HepG2 (cell line): Measurements from ENCODE around the gene THSD1. TPM values are rescaled to one million over a fixed set of nuclear protein-coding genes. Genes with fewer than 3 reads are reported as not detected.

Source experiments
- ASH2L ChIP-seq: fragments of 300-600, 200-600 bp; sonication (generic); IDR thresholded peaks from 2 replicates; pipeline ENCODE4 v1.7.0; 2017; ENCODE audit warnings: low read depth, mild to moderate bottlenecking, moderate library complexity, mixed read lengths, low read length; ENCODE audit not compliant: insufficient read length
- ATM ChIP-seq: fragments of 450-650 bp; IDR thresholded peaks from 2 replicates; pipeline ENCODE4 v1.7.1; 2017; ENCODE audit warnings: mild to moderate bottlenecking, borderline replicate concordance
- GFI1 ChIP-seq: sonication (generic); formaldehyde crosslinking; IDR thresholded peaks from 2 replicates; pipeline ENCODE4 v1.5.0; 2020; ENCODE audit warnings: missing genetic modification reagents, mild to moderate bottlenecking, borderline replicate concordance
- RELA ChIP-seq: sonication (generic); formaldehyde crosslinking; IDR thresholded peaks from 2 replicates; pipeline ENCODE4 v1.4.0; 2020; ENCODE audit warnings: missing genetic modification reagents
- SIN3A ChIP-seq: IDR thresholded peaks from 2 replicates; pipeline ENCODE4 v1.6.1; 2011; ENCODE audit warnings: low read depth, mild to moderate bottlenecking, control low read depth, low read length, borderline replicate concordance
- U2AF2 ChIP-seq: fragments of 200-400 bp; formaldehyde crosslinking; IDR thresholded peaks from 2 replicates; pipeline ENCODE4 v1.6.1; 2017; ENCODE audit warnings: low read depth, mild to moderate bottlenecking, low read length
- ZBTB3 ChIP-seq: sonication (generic); formaldehyde crosslinking; IDR thresholded peaks from 2 replicates; pipeline ENCODE4 v1.4.0; 2020; ENCODE audit warnings: low read depth, mild to moderate bottlenecking, moderate library complexity, missing genetic modification reagents, borderline replicate concordance
- ZFX ChIP-seq: sonication (generic); formaldehyde crosslinking; IDR thresholded peaks from 2 replicates; pipeline ENCODE4 v1.4.0; 2020; ENCODE audit warnings: mild to moderate bottlenecking, low read depth, missing genetic modification reagents, moderate library complexity
- ZNF296 ChIP-seq: sonication (generic); formaldehyde crosslinking; conservative IDR thresholded peaks from 2 replicates; pipeline ENCODE4 v1.5.0; 2020; ENCODE audit warnings: mild to moderate bottlenecking, missing genetic modification reagents
- ZNF557 ChIP-seq: sonication (generic); formaldehyde crosslinking; IDR thresholded peaks from 2 replicates; pipeline ENCODE4 v1.4.0; 2020; ENCODE audit warnings: missing genetic modification reagents
- ZNF7 ChIP-seq: IDR thresholded peaks from 2 replicates; pipeline ENCODE4 v1.6.1; 2016; ENCODE audit warnings: missing biosample characterization, missing genetic modification reagents
- ZNF749 ChIP-seq: sonication (generic); formaldehyde crosslinking; IDR thresholded peaks from 2 replicates; pipeline ENCODE4 v1.8.0; 2022; ENCODE audit warnings: mild to moderate bottlenecking, missing genetic modification reagents, moderate library complexity, borderline replicate concordance
- polyA plus RNA-seq, 8 experiments: library from polyadenylated mRNA; depleted of rRNA in 3 of 8; stranded (reverse) in 7 of 8; unstranded in 1 of 8; fragments of >200 nt; fragmentation: Illumina TruSeq in 4 of 8; extraction: Trizol in 4 of 8; gene quantifications; 2 replicates each; pipeline versions ENCODE4 v1.2.1 to v1.2.3, GENCODE V29; 2011 to 2016; ENCODE audit warnings: low read depth in 4 of 8, missing spikeins in 1 of 8, mixed read lengths in 1 of 8; ENCODE audit not compliant: insufficient read depth in 1 of 8
- total RNA-seq, 5 experiments: library from RNA; depleted of rRNA; stranded (reverse); fragments of >200 nt; fragmentation: Illumina TruSeq; extraction: Trizol; gene quantifications; 2 replicates each; pipeline ENCODE4 v1.2.3, GENCODE V29; 2016; ENCODE audit warnings: low read depth in 1 of 5
- TF ChIP-seq, protein P1 (sequence below): sonication (generic); formaldehyde crosslinking; IDR thresholded peaks from 2 replicates; pipeline ENCODE4 v1.5.1; 2020; ENCODE audit warnings: mild to moderate bottlenecking, missing genetic modification reagents, moderate library complexity
- TF ChIP-seq, protein P2 (sequence below): sonication (generic); formaldehyde crosslinking; IDR thresholded peaks from 2 replicates; pipeline ENCODE4 v1.4.0; 2020; ENCODE audit warnings: missing genetic modification reagents, mild to moderate bottlenecking, borderline replicate concordance
- TF ChIP-seq, protein P3 (sequence below), 2 experiments: sonication (generic) in 1 of 2; formaldehyde crosslinking in 1 of 2; IDR thresholded peaks; 2 replicates each; pipeline versions ENCODE4 v1.4.0 to v1.6.1; 2018 to 2020; ENCODE audit warnings: missing genetic modification reagents in 2 of 2, borderline replicate concordance in 1 of 2, low read depth in 1 of 2, mild to moderate bottlenecking in 1 of 2, missing biosample characterization in 1 of 2
- TF ChIP-seq, protein P4 (sequence below): sonication (generic); formaldehyde crosslinking; conservative IDR thresholded peaks from 2 replicates; pipeline ENCODE4 v1.4.0; 2020; ENCODE audit warnings: missing genetic modification reagents
- TF ChIP-seq, protein P5 (sequence below): sonication (generic); formaldehyde crosslinking; IDR thresholded peaks from 2 replicates; pipeline ENCODE4 v1.8.0; 2022; ENCODE audit warnings: mild to moderate bottlenecking, missing genetic modification reagents; ENCODE audit not compliant: insufficient replicate concordance
- TF ChIP-seq, protein P6 (sequence below): sonication (generic); formaldehyde crosslinking; IDR thresholded peaks from 2 replicates; pipeline ENCODE4 v1.5.1; 2020; ENCODE audit warnings: mild to moderate bottlenecking, missing genetic modification reagents

The THSD1 gene
- total and polyA plus RNA-seq, 2 of the 13 experiments (the other 11 are each of a cell fraction or from before 2014, with no cell fraction given): 0.11 to 0.15 TPM

DNA sequence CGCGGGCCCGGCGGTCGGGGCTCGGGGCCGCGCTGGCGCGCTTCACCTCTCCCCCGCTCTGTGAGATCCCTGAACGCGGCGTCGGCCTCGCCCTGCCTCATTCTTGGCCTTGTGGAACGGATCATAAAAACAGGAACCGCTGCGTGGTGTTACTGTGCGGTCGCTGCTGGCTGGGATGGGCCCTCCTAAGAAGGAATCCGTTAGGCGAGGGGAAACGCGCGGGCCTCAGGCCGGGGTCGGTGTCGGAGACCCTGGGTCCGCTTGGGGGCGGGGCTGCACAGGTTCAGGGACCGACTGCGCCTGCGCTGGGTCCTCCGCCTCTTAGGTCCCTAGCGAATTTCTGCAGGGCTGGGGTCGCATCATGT, 49.7 kb upstream of the THSD1 start (continued):
- TF ChIP-seq, protein P1, sequence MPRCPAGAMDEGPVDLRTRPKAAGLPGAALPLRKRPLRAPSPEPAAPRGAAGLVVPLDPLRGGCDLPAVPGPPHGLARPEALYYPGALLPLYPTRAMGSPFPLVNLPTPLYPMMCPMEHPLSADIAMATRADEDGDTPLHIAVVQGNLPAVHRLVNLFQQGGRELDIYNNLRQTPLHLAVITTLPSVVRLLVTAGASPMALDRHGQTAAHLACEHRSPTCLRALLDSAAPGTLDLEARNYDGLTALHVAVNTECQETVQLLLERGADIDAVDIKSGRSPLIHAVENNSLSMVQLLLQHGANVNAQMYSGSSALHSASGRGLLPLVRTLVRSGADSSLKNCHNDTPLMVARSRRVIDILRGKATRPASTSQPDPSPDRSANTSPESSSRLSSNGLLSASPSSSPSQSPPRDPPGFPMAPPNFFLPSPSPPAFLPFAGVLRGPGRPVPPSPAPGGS: no peak; the same call in 1 of the 2 replicates
- TF ChIP-seq ZBTB3 (CRISPR knock-in tag) (no peak), ZFX (CRISPR knock-in tag) (peak; percentile 91), ASH2L (peak; percentile 90), GFI1 (CRISPR knock-in tag) (no peak), ZNF749 (0 out of 2 replicates have a peak, but pooled peaks have one; percentile 43), ZNF557 (CRISPR knock-in tag) (no peak), ZNF7 (no peak), U2AF2 (no peak), SIN3A (no peak), ATM (no peak), RELA (CRISPR knock-in tag) (no peak), ZNF296 (CRISPR knock-in tag) (no peak)
- TF ChIP-seq, protein P2, sequence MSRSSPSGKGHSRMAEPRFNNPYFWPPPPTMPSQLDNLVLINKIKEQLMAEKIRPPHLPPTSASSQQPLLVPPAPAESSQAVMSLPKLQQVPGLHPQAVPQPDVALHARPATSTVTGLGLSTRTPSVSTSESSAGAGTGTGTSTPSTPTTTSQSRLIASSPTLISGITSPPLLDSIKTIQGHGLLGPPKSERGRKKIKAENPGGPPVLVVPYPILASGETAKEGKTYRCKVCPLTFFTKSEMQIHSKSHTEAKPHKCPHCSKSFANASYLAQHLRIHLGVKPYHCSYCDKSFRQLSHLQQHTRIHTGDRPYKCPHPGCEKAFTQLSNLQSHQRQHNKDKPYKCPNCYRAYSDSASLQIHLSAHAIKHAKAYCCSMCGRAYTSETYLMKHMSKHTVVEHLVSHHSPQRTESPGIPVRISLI: no peak
- TF ChIP-seq, protein P3, sequence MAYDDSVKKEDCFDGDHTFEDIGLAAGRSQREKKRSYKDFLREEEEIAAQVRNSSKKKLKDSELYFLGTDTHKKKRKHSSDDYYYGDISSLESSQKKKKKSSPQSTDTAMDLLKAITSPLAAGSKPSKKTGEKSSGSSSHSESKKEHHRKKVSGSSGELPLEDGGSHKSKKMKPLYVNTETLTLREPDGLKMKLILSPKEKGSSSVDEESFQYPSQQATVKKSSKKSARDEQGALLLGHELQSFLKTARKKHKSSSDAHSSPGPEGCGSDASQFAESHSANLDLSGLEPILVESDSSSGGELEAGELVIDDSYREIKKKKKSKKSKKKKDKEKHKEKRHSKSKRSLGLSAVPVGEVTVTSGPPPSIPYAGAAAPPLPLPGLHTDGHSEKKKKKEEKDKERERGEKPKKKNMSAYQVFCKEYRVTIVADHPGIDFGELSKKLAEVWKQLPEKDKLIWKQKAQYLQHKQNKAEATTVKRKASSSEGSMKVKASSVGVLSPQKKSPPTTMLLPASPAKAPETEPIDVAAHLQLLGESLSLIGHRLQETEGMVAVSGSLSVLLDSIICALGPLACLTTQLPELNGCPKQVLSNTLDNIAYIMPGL (CRISPR knock-in tag; IDR thresholded peaks at IDR 0.05; ENCODE audit: borderline replicate concordance in 1 of 2, low read depth in 1 of 2): peak; percentile 52 to 63; a peak in 2 of 4 replicates
- TF ChIP-seq, protein P4, sequence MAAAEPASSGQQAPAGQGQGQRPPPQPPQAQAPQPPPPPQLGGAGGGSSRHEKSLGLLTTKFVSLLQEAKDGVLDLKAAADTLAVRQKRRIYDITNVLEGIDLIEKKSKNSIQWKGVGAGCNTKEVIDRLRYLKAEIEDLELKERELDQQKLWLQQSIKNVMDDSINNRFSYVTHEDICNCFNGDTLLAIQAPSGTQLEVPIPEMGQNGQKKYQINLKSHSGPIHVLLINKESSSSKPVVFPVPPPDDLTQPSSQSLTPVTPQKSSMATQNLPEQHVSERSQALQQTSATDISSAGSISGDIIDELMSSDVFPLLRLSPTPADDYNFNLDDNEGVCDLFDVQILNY: no peak
- TF ChIP-seq, protein P5, sequence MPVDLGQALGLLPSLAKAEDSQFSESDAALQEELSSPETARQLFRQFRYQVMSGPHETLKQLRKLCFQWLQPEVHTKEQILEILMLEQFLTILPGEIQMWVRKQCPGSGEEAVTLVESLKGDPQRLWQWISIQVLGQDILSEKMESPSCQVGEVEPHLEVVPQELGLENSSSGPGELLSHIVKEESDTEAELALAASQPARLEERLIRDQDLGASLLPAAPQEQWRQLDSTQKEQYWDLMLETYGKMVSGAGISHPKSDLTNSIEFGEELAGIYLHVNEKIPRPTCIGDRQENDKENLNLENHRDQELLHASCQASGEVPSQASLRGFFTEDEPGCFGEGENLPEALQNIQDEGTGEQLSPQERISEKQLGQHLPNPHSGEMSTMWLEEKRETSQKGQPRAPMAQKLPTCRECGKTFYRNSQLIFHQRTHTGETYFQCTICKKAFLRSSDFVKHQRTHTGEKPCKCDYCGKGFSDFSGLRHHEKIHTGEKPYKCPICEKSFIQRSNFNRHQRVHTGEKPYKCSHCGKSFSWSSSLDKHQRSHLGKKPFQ (CRISPR knock-in tag): no peak
- TF ChIP-seq, protein P6, sequence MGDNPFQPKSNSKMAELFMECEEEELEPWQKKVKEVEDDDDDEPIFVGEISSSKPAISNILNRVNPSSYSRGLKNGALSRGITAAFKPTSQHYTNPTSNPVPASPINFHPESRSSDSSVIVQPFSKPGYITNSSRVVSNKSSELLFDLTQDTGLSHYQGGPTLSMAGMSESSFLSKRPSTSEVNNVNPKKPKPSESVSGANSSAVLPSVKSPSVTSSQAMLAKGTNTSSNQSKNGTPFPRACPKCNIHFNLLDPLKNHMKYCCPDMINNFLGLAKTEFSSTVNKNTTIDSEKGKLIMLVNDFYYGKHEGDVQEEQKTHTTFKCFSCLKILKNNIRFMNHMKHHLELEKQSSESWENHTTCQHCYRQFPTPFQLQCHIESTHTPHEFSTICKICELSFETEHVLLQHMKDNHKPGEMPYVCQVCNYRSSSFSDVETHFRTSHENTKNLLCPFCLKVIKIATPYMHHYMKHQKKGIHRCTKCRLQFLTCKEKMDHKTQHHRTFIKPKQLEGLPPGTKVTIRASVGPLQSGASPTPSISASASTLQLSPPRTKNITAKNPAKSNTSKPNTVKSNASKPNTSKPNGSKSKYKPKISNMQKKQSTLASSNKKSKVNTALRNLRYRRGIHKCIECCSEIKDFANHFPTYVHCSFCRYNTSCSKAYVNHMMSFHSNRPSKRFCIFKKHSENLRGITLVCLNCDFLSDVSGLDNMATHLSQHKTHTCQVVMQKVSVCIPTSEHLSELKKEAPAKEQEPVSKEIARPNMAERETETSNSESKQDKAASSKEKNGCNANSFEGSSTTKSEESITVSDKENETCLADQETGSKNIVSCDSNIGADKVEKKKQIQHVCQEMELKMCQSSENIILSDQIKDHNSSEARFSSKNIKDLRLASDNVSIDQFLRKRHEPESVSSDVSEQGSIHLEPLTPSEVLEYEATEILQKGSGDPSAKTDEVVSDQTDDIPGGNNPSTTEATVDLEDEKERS (CRISPR knock-in tag): no peak
